Hepatocyte (in vitro differentiated cells): ENCODE data around the gene STIM2.

ENCODE experiments used
- EZH2 ChIP-seq: fragments of 200-600 bp; sonication (generic); IDR thresholded peaks from 2 replicates; pipeline ENCODE4 v1.6.1; 2016; ENCODE audit warnings: antibody characterized with exemption, mild to moderate bottlenecking, borderline replicate concordance
- EZH2phosphoT487 ChIP-seq: fragments of 200-600 bp; sonication (generic); IDR thresholded peaks from one replicate; pipeline ENCODE4 v1.6.1; 2018; ENCODE audit warnings: antibody characterized with exemption, mild to moderate bottlenecking, low read depth, moderate library complexity; ENCODE audit not compliant: unreplicated experiment, severe bottlenecking
- TF ChIP-seq, protein P1 (sequence below): fragments of 200-600 bp; sonication (generic); IDR thresholded peaks from 2 replicates; pipeline ENCODE4 v1.5.1; 2016; ENCODE audit warnings: antibody characterized with exemption, mild to moderate bottlenecking; ENCODE audit not compliant: poor library complexity

DNA sequence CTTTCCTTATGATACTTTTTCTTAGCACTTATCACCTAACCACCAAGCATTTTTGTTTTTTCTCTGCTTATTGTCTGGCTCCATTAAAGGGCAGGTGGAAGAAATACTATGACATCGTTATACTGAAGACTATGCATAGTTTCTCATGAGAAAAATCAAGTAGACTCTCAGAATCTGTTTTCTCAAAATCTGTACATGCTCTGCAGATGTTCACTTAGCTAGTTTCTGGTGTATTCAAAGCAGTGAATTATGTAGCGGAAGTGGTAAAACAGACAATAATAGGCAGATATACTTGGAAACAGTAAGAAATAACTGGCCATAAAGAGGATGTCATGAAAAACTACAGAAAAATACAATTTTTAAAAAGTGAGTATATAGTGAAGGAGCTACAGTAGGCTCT lies 146.0 kb downstream of the STIM2 start:
- TF ChIP-seq, protein P1, sequence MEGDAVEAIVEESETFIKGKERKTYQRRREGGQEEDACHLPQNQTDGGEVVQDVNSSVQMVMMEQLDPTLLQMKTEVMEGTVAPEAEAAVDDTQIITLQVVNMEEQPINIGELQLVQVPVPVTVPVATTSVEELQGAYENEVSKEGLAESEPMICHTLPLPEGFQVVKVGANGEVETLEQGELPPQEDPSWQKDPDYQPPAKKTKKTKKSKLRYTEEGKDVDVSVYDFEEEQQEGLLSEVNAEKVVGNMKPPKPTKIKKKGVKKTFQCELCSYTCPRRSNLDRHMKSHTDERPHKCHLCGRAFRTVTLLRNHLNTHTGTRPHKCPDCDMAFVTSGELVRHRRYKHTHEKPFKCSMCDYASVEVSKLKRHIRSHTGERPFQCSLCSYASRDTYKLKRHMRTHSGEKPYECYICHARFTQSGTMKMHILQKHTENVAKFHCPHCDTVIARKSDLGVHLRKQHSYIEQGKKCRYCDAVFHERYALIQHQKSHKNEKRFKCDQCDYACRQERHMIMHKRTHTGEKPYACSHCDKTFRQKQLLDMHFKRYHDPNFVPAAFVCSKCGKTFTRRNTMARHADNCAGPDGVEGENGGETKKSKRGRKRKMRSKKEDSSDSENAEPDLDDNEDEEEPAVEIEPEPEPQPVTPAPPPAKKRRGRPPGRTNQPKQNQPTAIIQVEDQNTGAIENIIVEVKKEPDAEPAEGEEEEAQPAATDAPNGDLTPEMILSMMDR, result no peak
- no peak for TF ChIP-seq EZH2
- TF ChIP-seq EZH2phosphoT487, result no peak
